SIG-M5 (cell line): ENCODE measurements around the gene RAB7B.
A peak's percentile ranks its signal among the peaks of the same experiment; 100 is the strongest.
"Not testable (repeated sequence)": the region's sequence is repeated elsewhere in the genome, so short reads cannot be mapped to it uniquely, and the experiment has no call there.

Experiments
- DNase-seq: peaks from one replicate; lab custom pipeline; 2025; lab: John Stamatoyannopoulos, UW

The RAB7B gene

DNA sequence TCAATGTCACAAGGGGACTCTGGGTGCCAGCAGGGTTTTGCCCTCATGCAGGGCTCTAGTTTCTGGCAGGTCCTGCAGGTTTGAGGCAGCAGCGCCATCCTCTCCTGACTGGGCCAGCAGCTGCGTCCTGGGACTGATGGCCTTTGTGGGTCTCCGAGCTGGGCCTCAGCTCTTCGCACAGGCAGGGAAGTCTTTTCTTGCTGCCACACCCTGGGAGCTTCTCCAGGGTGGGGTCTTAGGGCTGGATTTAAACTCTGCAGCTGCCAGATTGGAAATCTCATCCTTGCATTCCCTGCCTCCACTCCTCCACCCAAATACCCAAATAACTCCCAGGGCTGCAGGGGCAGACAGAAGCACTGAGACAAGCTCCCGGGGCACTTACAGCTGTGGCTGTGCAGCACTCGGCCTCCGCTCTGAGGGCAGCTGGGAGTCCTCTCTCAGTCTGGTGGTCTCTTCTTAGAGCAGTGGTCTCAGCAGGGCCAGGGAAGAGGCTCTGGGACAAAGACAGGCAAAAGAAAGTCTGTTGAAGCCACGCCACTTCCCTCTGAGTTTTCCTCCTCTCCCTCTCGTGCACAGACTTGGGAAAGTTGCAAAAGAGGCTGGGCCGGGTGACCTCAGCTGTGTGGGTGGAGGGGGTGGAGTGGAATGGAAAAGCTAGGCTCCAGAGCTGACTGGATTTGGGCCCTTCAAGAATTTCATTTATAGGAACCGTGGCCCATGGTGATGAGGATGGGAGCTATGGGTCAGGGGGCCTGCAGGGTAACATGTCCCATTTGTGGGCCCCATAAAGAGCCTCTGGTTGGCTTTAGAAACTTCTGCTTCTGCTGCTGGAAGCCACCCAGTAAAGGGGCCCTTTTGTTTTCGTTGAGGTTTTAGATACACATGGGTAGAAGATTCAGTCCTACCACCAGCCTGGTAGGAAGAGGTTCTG, at the start of gene RAB7B:
RAB7B (minus strand) TSS at position 525 of the 931 bp plus-strand sequence. CDS start 9,260 bp downstream, outside the sequence.
- peak; percentile 52 for DNase-seq

- DNase-seq = not testable (repeated sequence)
Measured at GRCh38 chr1:206052231-206052865, 49.2 kb upstream of the RAB7B start.

GRCh38 chr1:206050655-206051235, 47.5 kb upstream of the RAB7B start:
- peak; percentile 100 for DNase-seq

DNA sequence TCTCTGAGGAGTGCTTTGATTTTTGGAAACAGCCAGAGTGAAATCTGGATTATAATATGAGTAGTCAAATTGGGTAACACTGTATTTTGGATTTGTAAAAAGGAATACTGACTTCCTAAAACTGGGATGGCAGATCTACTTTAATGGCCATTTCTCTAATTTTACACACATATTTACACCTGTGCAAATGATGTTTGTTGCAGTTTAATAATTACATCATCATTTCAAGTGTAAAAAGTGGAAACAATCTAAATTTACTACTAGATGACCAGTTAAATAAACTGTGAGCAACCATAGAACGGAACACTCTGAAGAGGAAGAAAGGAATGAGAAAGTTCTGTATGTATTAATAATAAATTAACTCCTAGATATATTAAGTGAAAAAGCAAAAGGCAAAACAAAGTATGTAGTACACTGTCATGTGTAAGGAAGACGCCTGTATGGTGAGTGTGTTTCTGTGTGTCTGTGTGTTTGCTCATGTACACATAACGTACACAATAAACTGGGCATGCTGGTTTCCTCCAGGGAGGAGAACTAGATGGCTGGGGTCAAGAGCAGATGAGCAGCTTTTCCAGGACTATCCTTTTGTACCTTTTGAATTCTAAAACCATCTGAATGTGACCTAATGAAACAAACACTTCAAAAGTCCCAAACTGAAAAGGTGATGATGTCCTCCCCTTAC, 46.9 kb upstream of the RAB7B start:
- no peak for DNase-seq

DNA sequence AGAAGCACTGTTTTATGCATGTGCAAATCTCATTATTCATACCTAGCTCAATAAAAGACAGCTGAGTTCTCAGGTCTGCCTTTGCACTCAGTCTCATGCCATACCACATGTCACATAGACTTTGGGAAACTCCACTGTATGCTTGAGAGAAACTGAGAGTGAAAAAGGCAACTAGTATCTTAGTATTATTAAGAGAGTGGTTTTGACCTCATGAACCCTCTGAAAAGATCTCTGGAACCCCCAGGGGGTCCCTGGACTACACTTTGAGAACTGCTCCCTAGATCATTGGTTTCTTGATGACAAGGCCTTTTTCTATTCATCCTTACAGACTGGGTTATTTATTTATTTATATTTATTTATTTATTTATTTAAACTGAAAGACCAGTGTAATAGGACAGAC, 46.1 kb upstream of the RAB7B start:
- no peak for DNase-seq

DNA sequence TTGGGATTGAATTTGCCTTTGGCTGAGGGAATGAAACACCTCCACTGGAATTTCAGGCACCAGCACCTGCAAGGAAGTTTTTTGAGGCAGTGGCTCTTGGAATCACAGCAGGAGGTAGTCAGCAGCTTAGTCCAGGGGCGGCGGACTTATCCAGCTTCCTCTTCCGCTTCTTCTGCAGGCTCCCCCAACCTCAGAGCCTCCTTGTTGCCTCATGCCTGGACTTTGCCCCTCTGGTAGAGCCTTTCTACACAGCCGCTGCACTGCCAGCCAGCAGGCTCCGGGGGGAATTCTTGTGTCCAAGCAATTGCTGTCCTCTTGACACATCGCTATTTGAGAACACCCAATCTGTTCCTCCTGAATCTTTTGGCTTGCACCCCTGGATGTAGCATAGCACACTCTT, 45.4 kb upstream of the RAB7B start:
- DNase-seq = peak; percentile 46

DNA sequence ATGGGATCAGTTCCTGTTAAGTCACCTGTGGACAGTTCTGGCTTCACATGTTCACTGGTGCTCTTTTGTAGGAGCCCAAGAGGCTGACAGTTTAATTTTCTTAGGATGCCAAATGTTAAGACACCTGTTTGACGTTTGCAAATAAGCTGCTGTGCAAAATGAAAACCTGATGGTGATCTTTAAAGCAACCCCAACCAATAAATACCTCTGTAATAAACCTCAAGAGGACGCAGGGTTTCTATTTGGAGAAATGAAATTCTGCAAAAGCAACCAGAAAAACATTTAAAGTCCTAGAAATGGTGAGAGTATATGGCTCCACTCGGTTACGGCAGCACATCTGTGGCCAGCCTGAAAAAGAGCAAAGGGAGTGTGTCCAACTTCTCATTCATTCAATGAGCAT, 44.1 kb upstream of the RAB7B start:
- no peak for DNase-seq

DNA sequence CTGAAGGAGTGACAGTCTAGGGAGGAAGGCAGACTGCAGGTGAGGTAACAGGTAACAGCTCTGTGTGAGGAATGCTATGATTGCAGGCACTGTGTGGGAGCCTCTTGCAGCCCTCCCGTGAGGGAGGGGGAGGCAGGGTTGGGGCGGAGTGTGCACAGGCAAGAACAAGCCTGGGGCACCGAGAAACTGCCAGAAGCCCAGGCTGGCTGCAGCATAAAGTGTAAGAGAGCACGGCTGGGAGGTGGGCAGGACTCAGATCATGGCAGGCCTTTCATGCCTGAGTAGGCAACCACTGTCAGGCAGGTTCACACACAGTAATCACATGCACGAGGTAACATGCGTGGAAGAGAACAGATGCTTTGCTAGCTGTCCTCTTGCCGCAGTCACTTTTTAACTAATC, 38.4 kb upstream of the RAB7B start:
- DNase-seq = no peak

DNA sequence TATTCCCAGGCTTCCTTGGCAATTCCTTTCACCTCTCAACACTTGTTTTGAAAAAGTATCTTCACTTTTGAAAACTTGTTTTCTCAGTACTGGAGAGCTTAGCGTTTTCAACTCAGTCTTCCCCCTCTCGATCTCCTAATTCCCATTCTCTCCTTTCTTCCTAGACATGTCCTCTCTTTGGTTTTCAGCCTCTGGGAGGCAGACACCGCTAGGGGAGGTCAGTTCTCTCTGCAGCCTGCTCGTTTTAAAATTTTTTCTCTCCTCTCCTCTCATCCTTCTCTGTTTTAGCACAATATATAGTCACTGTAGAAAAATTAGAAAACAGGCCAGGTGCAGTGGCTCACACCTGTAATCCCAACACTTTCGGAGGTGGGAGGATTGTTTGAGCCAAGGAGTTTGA, 37.1 kb upstream of the RAB7B start:
- no peak for DNase-seq

DNA sequence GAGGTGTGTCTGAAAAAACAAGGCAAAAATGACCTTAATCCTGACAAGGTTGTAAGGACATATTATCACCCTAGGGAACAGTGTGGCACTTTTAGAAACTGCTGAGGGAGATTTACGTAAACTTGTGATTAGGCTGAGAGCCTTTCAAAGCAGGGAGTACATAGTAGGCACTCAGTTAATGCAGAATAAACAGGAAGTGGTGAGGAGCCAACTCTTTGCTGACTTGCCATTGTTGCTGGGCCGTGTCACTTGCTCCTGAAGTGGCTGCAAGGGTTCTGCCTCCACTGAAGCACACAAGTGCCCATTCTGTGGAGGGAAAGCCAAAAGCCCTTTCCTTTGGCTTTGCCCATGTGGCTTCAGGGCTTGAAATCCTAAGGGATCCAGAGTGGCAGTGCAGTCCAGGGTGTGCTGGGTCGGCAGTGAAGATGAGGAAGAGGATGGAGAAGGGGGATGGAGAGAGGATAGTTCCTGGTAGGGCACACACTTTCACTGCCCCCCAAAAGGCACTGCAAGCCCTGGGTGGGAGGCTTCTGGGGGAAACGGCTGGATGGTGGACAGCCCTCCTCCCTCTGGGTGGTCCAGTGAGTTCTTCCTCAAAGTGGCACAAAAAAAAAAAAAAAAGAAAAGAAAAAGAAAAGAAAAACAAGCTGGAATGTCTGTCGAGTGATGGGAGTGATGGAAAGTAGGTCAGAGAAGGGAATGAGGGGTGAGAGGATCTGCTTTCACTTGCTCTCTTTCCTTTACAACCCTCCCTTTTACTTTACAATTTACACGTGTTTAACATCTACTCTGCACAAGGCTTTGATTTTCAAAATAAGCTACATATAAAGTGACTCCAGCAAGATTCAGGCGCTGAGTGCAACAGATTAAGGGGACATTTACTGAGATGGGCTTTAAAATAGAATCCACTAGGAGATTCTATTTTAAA, 36.1 kb upstream of the RAB7B start:
- no peak for DNase-seq

DNA sequence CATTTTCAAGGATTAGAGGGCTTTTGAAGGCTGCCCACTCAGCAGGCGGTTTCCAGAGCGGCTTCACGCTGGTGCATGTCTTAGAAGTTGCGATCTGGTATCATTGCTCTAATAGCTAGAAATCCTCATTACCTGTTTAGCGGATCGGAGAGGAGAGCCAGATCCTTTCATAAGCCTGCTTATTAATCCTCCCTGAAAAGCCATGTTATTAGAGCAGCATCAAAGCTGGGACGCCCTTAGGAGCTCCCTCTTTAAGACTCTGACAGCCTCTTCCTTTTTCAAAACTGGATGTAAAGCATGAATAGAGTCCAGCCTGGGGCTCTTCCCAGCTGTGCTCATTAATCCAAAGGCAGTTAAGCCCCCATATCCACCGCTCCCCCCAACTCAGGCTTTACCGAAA, 34.4 kb upstream of the RAB7B start:
- no peak for DNase-seq

DNA sequence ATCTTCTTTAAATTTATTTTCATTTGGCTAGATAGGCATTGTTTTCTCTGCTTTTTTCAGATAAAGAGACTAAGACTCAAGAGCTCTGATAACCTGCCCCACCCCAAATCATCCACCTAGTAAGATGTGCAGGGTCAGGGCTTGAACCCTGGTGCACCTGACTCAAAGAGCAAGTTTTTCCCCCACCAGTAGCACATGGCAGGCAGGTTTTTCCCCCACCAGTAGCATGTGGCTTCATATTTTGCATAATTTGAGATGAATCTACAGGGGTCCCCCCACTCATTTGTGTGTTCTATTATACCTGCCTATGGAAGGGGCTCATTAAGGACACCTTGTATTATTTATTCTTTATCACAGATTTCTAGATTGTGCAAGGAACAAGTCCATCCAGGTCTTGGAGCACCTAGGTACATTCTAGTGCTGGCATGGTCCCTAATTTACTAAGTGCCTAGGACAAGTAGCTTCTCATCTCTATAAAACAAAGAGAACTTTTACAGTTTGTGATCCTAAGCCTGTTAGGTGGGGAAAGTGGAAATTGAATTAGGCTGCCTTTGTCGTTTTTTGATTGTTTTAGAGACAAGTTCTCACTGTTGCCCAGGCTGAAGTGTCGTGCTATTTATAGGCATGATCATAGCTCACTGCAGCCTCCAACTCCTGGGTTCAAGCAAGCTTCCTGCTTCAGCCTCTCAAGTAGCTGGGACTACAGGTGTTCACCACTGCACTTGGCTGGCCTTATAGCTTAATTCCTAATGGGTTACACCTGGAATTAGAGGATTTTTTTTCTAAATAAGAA, 33.7 kb upstream of the RAB7B start:
- no peak for DNase-seq

GRCh38 chr1:206035027-206035426, 31.8 kb upstream of the RAB7B start:
- DNase-seq = no peak

DNA sequence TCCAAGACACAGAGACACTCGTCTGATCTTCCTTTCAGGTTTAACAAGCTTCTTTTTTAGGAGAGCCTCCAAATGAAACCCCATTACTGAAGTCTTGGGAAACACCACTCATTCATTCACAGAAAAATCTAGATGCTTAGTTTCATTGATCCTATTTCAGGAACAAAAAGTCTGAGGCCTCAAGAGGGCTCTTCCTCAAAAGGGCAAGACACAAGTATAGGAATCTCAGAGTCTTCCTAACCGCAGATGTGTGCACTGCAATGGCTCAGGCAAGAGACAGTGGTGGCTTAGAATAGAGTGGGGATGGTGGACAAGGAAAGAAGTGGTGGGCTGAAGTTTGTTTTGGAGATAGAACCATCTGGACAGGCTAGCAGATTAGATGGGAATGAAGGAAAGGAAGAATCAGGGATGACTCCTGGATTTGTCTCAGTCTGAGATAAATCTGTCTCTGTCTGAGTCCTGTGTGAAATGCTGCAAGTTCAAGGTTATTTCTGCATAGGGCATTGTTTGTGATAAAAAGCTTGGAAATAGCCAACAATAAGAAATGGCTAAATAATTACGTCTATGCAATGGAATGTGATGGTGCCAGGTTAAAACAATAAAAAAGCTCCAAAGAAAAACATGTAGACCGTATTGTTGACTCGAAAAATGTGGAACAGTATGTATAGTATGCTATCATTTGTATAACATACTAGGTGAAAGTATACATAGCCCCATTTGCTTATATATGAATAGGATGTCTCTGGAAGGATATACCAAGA, 29.4 kb upstream of the RAB7B start:
- peak; percentile 37 for DNase-seq

DNA sequence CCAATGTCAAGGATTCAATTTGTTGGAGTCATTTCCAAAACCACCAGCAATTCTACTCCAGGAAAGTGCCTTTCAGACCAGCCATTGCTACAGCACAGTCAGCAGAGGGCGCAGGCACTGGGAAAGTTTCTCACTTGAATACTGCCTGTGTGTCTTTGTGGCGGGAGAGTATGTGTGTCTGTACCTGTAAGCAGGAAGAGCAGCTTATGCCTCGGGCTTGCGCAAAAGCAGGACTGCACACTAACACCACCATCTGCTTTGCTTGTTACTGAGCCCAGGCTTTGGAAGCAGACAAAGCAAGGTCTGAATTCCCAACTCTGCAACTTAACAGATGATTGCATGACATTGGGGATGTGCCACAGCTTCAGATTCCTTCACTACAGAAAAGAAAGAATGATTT, 27.5 kb upstream of the RAB7B start:
- DNase-seq = peak; percentile 72

DNA sequence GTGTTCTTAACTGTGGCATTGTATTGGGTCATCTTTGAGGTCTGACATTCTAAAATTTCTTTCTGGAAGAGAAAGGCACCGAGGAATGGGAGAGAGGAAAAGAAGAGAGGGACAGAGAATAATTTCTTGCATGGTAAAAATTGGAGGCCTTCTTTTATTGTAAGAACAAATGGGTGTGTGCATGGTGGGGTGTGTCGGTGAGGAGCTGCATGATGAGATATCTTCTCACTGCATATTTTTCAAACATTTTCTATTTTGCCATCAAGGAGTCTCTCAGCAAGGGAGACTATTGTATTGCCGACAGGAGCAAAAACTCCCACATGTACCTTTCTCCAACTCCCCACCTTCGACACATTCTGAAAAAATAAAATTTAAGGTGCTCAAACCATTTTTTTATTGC, 27.0 kb upstream of the RAB7B start:
- no peak for DNase-seq

DNA sequence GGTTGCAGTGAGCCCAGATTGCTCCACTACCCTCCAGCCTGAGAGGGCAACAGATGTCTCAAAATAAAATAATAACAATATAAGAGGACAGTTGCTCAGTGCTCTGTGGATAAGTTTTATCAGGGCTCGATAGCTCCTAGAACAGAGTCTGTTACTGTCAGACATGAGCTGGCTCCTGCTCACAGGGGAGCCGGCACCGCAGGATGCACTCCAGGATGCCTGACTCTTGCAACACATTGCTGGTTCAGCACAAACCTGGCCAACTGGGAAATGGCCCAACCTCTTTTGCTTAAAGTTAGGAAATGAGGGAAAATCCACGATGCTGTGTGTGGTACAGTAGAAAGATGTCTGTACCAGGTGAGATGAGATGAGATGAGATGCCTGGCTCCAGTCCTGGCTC, 26.3 kb upstream of the RAB7B start:
- no peak for DNase-seq

DNA sequence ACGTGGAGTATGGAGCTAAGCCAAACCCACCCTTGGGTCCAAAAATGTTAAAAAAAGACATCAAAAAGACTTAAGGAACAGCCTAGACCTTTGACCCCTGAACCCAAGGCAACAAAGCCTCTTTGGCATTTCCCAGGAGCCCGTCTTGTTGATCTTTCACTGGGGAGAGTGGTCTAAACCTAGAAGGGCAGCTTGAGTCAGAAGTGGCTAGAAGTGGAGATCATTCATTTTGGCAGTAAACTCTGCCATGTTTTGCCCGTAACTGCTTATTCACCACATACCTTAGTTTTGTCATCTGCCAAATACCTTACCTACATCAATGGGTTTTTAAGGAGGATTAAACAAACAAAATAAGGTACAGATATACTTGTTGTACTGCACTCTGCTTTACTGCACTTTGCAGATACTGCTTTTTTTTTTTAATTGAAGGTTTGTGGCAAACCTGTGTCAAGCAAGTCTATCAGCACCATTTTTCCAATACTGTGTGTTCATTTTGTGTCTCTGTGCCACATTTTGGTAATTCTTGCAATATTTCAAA, 22.2 kb upstream of the RAB7B start:
- no peak for DNase-seq

GRCh38 chr1:206023695-206024094, 20.5 kb upstream of the RAB7B start, which contains the start of gene CTSE:
Gene CTSE (minus strand): TSS chr1:206023895. CDS start chr1:206023791, 104 bp downstream.
- no peak for DNase-seq
